ENCODE measurements around the gene ZNF335.

ZNF335 gene, protein sequence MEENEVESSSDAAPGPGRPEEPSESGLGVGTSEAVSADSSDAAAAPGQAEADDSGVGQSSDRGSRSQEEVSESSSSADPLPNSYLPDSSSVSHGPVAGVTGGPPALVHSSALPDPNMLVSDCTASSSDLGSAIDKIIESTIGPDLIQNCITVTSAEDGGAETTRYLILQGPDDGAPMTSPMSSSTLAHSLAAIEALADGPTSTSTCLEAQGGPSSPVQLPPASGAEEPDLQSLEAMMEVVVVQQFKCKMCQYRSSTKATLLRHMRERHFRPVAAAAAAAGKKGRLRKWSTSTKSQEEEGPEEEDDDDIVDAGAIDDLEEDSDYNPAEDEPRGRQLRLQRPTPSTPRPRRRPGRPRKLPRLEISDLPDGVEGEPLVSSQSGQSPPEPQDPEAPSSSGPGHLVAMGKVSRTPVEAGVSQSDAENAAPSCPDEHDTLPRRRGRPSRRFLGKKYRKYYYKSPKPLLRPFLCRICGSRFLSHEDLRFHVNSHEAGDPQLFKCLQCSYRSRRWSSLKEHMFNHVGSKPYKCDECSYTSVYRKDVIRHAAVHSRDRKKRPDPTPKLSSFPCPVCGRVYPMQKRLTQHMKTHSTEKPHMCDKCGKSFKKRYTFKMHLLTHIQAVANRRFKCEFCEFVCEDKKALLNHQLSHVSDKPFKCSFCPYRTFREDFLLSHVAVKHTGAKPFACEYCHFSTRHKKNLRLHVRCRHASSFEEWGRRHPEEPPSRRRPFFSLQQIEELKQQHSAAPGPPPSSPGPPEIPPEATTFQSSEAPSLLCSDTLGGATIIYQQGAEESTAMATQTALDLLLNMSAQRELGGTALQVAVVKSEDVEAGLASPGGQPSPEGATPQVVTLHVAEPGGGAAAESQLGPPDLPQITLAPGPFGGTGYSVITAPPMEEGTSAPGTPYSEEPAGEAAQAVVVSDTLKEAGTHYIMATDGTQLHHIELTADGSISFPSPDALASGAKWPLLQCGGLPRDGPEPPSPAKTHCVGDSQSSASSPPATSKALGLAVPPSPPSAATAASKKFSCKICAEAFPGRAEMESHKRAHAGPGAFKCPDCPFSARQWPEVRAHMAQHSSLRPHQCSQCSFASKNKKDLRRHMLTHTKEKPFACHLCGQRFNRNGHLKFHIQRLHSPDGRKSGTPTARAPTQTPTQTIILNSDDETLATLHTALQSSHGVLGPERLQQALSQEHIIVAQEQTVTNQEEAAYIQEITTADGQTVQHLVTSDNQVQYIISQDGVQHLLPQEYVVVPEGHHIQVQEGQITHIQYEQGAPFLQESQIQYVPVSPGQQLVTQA (N-terminal part only)

DNA sequence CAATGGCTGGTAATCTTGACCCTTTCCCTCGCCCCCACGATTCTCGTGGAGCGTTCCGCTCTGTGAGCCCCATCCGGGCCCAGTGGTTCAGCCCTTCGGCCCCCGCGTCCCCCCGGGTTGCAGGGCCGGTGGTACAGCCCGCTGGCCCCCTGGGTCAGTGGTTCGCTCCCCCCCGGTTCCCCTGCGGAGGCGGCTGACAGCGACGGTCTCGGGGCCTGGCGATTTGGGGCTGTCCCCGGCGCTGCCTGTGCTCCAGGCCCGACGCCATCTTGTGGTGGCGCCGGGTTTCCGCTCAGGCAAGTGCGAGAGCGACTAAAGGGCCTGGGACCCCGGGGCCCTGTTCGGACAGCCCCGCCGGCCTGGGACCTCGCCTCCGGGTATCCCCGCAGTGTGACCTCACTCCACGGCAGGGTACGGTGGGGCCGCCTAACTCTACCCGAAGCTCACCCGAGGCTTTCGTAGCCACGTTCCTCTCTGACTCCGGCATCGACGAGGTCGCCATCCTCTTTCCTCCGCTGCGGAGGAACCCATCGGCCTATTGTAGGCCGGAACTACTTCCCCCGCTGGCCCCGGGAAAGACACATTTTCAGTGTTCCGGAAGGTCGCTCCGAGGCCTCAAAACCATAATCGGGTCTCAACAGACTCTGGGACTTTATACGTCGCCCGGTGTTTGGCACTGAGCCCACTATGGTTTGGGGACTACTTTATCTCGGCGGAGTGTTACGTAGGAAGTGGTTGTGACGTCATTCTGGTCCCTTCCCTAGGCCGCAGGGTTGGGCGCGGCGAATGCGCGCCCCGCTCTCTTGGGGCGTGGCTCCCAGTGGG is at the start of gene ZNF335:
ZNF335 (minus strand) TSS at position 529 of the 825 bp plus-strand sequence. CDS start 793 bp downstream, outside the sequence.
- no peaks in the 10 kb centered on the region for H3K9me3 ChIP-seq (ENCODE audit: control insufficient read depth, insufficient read depth, low read depth, low read length)
- no peaks in the 10 kb centered on the region for H3K27me3 ChIP-seq (ENCODE audit: control insufficient read depth, insufficient read depth, low read length)
- H3K4me3 ChIP-seq (ENCODE audit: low read depth, low read length): peak within 1 kb of the TSS; percentile 80
- peak within 1 kb of the TSS; percentile 96 for H3K9ac ChIP-seq (ENCODE audit: low read length)
- H3K4me1 ChIP-seq (ENCODE audit: control insufficient read depth, insufficient read depth, low read length): peaks cover 16% of the 10 kb centered on the region
- H3K27ac ChIP-seq (ENCODE audit: low read depth, low read length): peak within 1 kb of the TSS; percentile 99
- H3K36me3 ChIP-seq (ENCODE audit: control insufficient read depth, insufficient read depth, low read length): peaks cover 26% of the 10 kb centered on the region

GRCh38 chr20:46020555-46020954 is 48.6 kb upstream of the ZNF335 start:
- Histone ChIP-seq H3K36me3 (ENCODE audit: control insufficient read depth, insufficient read depth, low read length) (no peaks in the 10 kb centered on the region), H3K9ac (ENCODE audit: low read length) (no peak overlapping the region), H3K27me3 (ENCODE audit: control insufficient read depth, insufficient read depth, low read length) (peaks cover 27% of the 10 kb centered on the region), H3K4me3 (ENCODE audit: low read depth, low read length) (no peak overlapping the region), H3K27ac (ENCODE audit: low read depth, low read length) (no peak overlapping the region), H3K9me3 (ENCODE audit: control insufficient read depth, insufficient read depth, low read depth, low read length) (no peaks in the 10 kb centered on the region), H3K4me1 (ENCODE audit: control insufficient read depth, insufficient read depth, low read length) (no peaks in the 10 kb centered on the region; the same call in none of the 2 replicates)

GRCh38 chr20:46018611-46019010 is 46.6 kb upstream of the ZNF335 start:
- Histone ChIP-seq H3K4me1 (ENCODE audit: control insufficient read depth, insufficient read depth, low read length) (peaks cover 5% of the 10 kb centered on the region), H3K4me3 (ENCODE audit: low read depth, low read length) (no peak overlapping the region), H3K9me3 (ENCODE audit: control insufficient read depth, insufficient read depth, low read depth, low read length) (no peaks in the 10 kb centered on the region), H3K36me3 (ENCODE audit: control insufficient read depth, insufficient read depth, low read length) (no peaks in the 10 kb centered on the region), H3K9ac (ENCODE audit: low read length) (no peak overlapping the region), H3K27me3 (ENCODE audit: control insufficient read depth, insufficient read depth, low read length) (peaks cover 14% of the 10 kb centered on the region), H3K27ac (ENCODE audit: low read depth, low read length) (no peak overlapping the region)

DNA sequence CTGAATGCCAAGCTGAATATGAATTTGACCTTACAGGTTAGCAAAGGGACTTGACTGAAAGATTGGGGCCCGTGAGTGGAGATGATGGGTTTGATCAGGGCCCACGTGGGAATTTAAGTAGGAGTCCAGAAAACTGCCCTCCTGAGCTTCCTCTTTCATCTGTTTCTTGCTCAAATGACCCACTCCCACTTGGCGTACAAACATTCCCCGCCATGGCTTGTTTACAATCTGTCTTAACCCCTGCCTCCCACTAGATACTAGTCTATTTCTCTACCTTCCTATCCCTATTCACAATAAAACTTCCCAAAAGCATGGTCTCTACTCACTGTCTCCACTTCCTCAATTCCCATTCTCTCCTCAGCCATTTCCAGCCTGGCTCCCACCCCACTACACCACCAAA is 46.1 kb upstream of the ZNF335 start:
- H3K9me3 ChIP-seq (ENCODE audit: control insufficient read depth, insufficient read depth, low read depth, low read length): no peaks in the 10 kb centered on the region
- H3K9ac ChIP-seq (ENCODE audit: low read length): no peak overlapping the region
- H3K27ac ChIP-seq (ENCODE audit: low read depth, low read length): no peak overlapping the region
- H3K4me3 ChIP-seq (ENCODE audit: low read depth, low read length): no peak overlapping the region
- H3K4me1 ChIP-seq (ENCODE audit: control insufficient read depth, insufficient read depth, low read length): peaks cover 8% of the 10 kb centered on the region
- H3K36me3 ChIP-seq (ENCODE audit: control insufficient read depth, insufficient read depth, low read length): no peaks in the 10 kb centered on the region
- H3K27me3 ChIP-seq (ENCODE audit: control insufficient read depth, insufficient read depth, low read length): peaks cover 12% of the 10 kb centered on the region

- H3K27ac ChIP-seq (ENCODE audit: low read depth, low read length): no peak overlapping the region
Observed at GRCh38 chr20:46017272-46017671, 45.3 kb upstream of the ZNF335 start.

DNA sequence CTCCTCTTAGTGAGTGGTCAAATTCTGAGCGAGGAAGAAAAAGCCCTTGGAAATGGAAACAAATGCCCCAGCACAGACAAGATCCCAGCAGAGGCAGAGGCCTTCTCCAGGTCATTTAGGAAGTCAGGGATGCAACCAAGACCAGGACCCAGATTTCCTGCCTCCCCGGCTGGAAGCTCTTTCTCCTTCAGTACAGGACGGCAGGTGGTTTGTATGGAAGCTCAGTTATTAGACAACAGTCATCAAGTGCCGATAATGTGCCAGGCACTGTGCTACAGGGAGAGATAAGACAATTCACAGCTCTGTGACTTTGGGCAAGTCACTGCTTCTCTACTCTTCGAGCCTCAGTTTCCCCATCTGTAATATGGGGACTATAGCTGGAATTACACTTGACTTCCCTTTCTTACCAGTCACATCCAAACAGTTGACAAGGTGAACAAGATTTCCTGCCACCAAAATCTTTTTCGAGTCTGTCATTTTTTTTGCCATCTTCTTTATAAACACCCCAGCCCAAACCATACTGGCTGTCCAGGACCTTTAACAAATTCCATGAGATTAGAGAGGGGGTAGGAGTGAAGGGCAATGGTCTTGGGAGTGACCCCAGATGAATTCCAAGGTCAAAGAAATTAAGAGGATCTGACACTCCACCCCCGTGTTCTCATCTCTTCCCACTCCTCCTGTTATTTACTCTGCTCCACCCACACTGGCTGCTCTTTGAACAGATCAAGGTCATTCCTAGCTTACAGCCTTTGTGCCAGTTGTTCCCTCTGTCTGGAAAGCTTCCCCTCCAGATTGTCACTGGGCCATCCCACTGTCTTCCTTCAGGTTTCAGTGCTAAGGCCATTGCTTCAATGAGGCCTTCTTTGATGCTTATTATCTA is 42.8 kb upstream of the ZNF335 start:
- Histone ChIP-seq H3K9ac (ENCODE audit: low read length) (no peak overlapping the region), H3K9me3 (ENCODE audit: control insufficient read depth, insufficient read depth, low read depth, low read length) (0 out of 2 replicates have a peak, but pooled peaks cover 5% of the 10 kb centered on the region), H3K36me3 (ENCODE audit: control insufficient read depth, insufficient read depth, low read length) (no peaks in the 10 kb centered on the region), H3K27ac (ENCODE audit: low read depth, low read length) (no peak overlapping the region), H3K4me1 (ENCODE audit: control insufficient read depth, insufficient read depth, low read length) (peaks cover 8% of the 10 kb centered on the region; the same call in 1 of the 2 replicates), H3K27me3 (ENCODE audit: control insufficient read depth, insufficient read depth, low read length) (peaks cover 15% of the 10 kb centered on the region), H3K4me3 (ENCODE audit: low read depth, low read length) (peak overlapping the region; percentile 58)

More at GRCh38 chr20:46017272-46017671, 45.3 kb upstream of the ZNF335 start:
- Histone ChIP-seq H3K9ac (ENCODE audit: low read length) (no peak overlapping the region), H3K9me3 (ENCODE audit: control insufficient read depth, insufficient read depth, low read depth, low read length) (no peaks in the 10 kb centered on the region), H3K36me3 (ENCODE audit: control insufficient read depth, insufficient read depth, low read length) (no peaks in the 10 kb centered on the region), H3K27me3 (ENCODE audit: control insufficient read depth, insufficient read depth, low read length) (peaks cover 15% of the 10 kb centered on the region), H3K4me3 (ENCODE audit: low read depth, low read length) (no peak overlapping the region), H3K4me1 (ENCODE audit: control insufficient read depth, insufficient read depth, low read length) (peaks cover 8% of the 10 kb centered on the region)

- Histone ChIP-seq H3K9ac (ENCODE audit: low read length) (peak overlapping the region; percentile 43), H3K36me3 (ENCODE audit: control insufficient read depth, insufficient read depth, low read length) (no peaks in the 10 kb centered on the region), H3K9me3 (ENCODE audit: control insufficient read depth, insufficient read depth, low read depth, low read length) (0 out of 2 replicates have a peak, but pooled peaks cover 5% of the 10 kb centered on the region), H3K27ac (ENCODE audit: low read depth, low read length) (no peak overlapping the region), H3K4me1 (ENCODE audit: control insufficient read depth, insufficient read depth, low read length) (peaks cover 9% of the 10 kb centered on the region; the same call in 1 of the 2 replicates), H3K27me3 (ENCODE audit: control insufficient read depth, insufficient read depth, low read length) (peaks cover 15% of the 10 kb centered on the region), H3K4me3 (ENCODE audit: low read depth, low read length) (peak overlapping the region; percentile 58)
Observed at GRCh38 chr20:46013829-46014516, 42.0 kb upstream of the ZNF335 start.

DNA sequence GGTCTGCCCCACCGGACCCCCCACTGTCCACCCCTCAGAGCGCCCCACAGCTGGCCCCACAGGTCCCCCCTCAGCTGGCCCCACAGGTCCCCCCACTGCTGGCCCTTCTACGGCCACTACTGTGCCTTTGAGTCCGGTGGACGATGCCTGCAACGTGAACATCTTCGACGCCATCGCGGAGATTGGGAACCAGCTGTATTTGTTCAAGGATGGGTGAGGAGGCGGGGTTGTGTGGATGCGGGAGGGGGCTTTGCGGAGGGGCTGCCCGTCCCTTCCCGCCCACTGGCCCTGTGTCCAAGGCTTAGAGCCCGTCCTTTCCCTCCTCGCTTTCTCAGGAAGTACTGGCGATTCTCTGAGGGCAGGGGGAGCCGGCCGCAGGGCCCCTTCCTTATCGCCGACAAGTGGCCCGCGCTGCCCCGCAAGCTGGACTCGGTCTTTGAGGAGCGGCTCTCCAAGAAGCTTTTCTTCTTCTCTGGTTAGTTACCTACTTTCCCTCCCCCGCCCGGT is 41.4 kb upstream of the ZNF335 start:
- Histone ChIP-seq H3K27me3 (ENCODE audit: control insufficient read depth, insufficient read depth, low read length) (peaks cover 15% of the 10 kb centered on the region), H3K4me3 (ENCODE audit: low read depth, low read length) (peak overlapping the region; percentile 58), H3K36me3 (ENCODE audit: control insufficient read depth, insufficient read depth, low read length) (no peaks in the 10 kb centered on the region), H3K4me1 (ENCODE audit: control insufficient read depth, insufficient read depth, low read length) (peaks cover 15% of the 10 kb centered on the region), H3K9ac (ENCODE audit: low read length) (no peak overlapping the region), H3K9me3 (ENCODE audit: control insufficient read depth, insufficient read depth, low read depth, low read length) (0 out of 2 replicates have a peak, but pooled peaks cover 5% of the 10 kb centered on the region), H3K27ac (ENCODE audit: low read depth, low read length) (no peak overlapping the region)

- no peak overlapping the region for H3K4me3 ChIP-seq (ENCODE audit: low read depth, low read length)
- H3K36me3 ChIP-seq (ENCODE audit: control insufficient read depth, insufficient read depth, low read length): no peaks in the 10 kb centered on the region
- H3K27me3 ChIP-seq (ENCODE audit: control insufficient read depth, insufficient read depth, low read length): peaks cover 15% of the 10 kb centered on the region
- 0 out of 2 replicates have a peak, but pooled peaks cover 5% of the 10 kb centered on the region for H3K9me3 ChIP-seq (ENCODE audit: control insufficient read depth, insufficient read depth, low read depth, low read length)
- H3K9ac ChIP-seq (ENCODE audit: low read length): no peak overlapping the region
- peaks cover 20% of the 10 kb centered on the region for H3K4me1 ChIP-seq (ENCODE audit: control insufficient read depth, insufficient read depth, low read length)
- H3K27ac ChIP-seq (ENCODE audit: low read depth, low read length): no peak overlapping the region
Observed at GRCh38 chr20:46012921-46013320, 40.9 kb upstream of the ZNF335 start.

Measured in HUES6 (cell line).